ENCODE measurements around the gene HES2. TPM values are rescaled to one million over a fixed set of nuclear protein-coding genes. Genes with fewer than 3 reads are reported as not detected.
"Not testable (repeated sequence)": the region's sequence is repeated elsewhere in the genome, so short reads cannot be mapped to it uniquely, and the experiment has no call there.

HES2 gene
- total RNA-seq, 1 experiment from 2014 or later, result not detected

DNA sequence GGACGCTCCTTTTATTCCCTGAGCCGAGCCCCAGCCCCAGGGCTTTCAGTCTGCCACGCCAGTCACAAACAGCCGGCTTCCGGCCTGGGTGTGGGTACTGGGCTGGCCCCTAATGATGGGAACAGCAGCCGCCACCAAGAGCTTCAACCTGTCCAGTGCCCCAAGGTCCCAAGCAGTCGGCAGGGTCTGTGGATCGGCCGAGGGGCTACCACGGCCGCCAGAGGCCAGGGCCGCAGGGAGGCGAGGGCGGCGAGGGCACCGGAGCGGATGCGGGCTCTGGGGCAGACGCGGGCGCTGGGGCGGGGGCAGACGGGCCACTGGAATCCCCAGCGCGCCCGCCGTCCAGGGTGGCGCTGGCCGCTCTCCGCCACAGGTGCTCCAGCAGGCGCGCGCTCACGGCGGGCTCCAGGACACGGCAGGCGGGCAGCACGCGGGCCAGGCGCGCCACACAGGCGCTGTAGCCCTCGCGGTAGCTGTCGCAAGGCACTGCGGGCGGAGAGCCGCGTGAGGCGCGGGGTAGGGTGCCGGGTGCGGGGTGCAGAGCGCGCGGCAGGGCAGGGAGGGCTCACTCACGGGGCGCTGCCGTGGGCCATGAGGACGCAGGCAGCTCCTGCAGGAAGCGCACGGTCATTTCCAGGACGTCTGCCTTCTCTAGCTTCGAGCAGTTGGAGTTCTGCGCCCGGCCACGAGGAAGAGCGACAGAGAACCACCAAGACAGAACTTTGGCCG, 887 bp downstream of the HES2 start:
- no peak for DNase-seq (ENCODE audit: low spot score)

DNA sequence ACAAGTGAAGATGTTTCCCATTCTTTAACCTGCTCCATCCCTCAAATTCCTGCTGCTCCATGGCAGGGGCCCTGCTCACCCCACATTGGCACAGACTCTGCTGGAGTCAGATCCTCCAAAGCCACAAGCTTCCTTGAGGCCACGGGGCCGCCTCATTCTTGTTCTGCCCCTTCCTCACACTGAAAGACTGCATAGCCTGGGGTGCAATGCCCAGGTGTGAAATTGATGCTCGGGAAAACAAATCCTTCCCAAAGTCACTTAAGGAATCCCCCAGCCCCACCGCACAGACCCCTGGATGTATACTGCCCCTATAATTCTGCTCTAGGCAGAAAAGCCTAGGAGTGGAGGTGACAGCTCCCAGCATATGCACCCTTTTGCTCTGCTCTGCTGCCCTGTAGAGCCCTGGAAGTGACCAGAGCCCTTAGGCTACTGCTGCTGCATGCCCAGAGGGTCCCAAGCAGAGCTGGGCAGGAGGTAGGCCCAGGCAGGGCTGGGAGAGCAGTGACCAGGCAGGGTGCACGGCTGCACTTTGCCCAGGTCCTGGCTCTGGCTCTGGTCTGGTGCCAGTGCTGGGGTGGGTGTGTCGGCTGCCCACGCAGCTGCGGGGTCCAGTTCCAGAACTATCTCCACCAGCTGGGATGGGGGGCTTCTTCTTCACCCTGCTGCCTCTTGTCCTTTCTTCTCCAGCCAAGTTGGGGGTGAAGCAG, 1.6 kb downstream of the HES2 start:
- no peak for DNase-seq (ENCODE audit: low spot score)

DNA sequence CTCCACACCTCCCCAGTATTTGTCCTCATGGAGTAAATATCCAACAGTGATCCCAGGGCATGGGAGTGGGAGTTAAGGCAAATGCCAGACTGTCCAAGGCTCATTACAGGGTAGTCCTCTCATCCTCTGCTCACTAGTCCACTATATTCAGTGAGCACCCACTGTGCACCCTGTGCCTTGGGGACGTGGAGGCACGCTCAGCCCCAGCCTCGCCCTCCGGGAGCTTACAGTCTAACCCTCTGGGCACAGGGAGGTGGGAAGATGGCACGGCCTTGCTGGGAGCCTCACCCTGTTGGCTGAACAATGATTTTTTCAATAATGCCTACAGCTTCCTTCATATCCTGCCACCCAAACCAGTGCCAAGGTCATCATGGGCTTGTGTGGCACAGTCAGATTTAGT, 2.8 kb downstream of the HES2 start:
- DNase-seq (ENCODE audit: low spot score), result no peak

DNA sequence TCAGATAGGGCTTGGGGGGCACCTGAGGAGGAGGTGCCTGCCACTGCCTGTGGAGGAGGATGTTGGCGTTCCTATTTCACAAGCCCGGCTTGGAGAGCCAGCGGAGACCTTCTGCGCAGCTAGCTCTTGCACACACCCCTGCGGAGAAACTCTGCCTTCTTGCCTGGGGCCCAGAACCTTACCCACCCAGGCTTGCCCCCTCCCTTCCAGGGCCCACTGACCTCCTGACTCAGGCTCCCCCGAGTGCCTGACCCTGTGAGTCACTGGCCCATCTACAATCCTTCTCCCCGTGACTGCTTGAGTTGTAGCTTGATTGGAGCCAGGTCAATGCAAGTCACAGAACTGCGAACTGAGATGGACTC, 3.4 kb downstream of the HES2 start:
- DNase-seq (ENCODE audit: low spot score), result no peak

DNA sequence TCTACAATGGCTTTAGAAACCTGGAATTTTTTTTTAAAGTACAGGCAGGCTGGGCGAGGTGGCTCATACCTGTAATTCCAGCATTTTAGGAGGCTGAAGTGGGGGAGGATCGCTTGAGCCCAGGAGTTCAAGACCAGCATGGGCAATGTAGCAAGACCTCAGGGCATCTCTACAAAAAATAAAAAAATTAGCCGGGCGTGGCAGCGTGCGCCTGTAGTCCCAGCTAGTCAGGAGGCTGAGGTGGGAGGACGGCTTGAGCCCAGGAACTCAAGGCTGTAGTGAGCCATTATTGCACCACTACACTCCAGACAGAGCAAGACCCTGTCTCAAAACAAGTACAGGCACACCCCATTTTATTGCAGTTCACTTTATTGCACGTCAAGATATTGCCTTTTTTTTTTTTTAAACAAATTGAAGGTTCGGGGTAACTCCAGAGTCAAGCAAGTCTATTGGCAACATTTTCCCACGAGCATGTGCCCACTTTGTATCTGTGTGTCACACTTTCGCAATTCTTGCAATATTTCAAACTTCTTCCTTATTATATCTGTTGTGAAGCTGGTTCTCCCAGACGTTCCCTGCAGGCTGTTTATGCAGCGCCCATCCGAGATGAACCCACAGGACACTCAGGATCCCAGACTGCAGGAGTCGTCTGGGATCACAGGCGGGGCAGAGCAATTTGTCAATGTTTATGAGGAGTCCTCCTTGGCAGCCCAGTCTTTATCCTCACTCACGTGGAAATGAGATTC, 4.7 kb downstream of the HES2 start:
- DNase-seq (ENCODE audit: low spot score), result no peak

DNA sequence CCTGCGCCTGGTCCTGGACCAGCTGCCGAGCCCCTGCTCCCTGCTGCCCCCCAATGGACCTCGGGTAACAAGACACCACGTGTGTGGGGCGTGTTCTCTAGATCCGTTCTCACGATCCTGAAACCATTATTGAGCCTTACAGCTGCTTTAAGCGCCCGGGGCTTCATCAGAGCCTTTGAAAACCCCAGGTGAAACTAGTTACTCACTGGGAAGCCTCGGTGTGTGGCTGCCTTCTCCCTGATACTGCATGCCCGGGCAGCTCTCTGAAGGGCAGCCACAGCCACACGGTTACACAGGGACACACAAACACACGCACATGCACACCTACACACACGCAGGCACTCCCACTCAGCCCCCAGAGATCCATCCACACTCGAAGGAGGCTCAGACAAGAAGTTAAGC, 5.3 kb downstream of the HES2 start:
- DNase-seq (ENCODE audit: low spot score), result peak; percentile 31

DNA sequence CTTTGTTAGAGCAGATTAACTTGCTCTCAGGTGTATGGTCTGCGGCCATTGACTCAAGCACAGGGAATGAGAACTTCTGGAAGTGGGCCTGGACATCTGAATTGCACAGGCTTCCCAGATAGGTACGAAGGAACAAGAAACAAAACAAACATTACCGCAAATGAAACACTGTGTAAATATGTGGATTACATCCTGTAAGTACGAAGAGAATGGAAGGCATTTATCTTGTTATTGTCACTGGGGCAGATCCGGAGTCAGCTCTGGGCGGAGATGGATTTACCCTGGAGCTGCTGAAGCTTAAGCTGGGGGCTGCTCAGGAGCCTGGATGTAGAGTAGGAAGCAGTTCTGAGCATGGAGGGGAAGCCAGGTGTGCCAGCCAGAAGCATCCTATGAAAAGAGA, 6.8 kb downstream of the HES2 start:
- DNase-seq (ENCODE audit: low spot score), result no peak

DNA sequence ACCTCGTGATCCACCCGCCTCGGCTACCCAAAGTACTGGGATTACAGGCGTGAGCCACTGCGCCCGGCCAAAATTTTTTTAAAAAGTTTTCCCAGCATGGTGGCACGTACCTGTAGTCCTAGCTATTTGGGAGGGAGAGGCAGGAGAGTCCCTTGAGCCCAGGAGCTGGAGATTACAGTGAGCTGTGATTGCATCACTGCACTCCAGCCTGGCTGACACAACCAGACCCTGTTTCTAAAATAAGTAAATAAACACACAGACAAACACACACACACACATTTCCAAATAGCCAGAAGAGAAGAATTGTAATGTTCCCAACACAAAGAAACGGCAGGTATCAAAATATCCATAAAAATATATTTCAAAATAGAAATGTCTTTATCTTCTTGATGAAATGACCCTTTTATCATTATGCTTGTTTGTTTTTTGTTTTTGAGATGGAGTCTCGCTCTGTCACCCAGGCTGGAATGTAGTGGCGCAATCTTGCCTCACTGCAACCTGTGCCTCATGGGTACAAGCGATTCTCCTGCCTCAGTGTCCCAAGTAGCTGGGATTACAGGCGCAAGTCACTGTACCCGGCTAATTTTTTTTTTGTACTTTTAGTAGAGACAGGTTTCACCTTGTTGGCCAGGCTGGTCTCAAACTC, 9.3 kb downstream of the HES2 start:
- DNase-seq (ENCODE audit: low spot score), result no peak

DNA sequence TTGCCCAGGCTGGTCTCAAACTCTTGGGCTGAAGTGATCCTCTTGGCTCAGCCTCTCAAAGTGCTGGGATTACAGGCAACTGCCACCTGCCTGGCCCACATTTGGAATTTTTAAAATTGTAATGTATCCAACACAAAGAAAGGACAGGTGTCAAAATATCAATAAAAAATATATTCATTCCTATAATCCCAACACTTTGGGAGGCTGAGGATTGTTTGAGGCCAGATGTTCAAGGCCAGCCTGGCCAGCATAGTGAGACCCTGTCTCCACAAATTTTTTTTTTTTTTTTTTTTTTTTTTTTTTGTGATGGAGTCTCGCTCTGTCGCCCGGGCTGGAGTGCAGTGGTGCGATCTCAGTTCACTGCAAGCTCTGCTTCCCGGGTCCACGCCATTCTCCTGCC, 10.0 kb downstream of the HES2 start:
- DNase-seq (ENCODE audit: low spot score), result no peak

DNA sequence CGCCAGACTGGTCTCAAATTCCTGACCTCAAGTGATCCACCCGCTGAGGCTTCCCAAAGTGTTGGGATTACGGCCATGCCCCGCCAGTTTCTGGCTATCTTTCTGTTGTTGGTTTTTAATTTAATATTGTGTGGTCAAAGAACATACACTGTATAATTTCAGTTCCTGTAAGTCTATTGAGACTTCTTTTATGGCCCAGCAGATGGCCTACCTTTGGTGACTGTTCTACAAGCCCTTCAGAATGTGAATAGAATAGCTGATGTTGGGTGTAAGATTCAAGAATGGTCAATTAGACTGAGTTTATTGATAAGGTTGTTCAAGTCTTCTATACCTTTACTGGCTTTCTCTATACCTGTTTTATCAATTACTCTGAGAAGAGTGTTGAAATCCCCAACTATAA, 10.7 kb downstream of the HES2 start:
- no peak for DNase-seq (ENCODE audit: low spot score)

DNA sequence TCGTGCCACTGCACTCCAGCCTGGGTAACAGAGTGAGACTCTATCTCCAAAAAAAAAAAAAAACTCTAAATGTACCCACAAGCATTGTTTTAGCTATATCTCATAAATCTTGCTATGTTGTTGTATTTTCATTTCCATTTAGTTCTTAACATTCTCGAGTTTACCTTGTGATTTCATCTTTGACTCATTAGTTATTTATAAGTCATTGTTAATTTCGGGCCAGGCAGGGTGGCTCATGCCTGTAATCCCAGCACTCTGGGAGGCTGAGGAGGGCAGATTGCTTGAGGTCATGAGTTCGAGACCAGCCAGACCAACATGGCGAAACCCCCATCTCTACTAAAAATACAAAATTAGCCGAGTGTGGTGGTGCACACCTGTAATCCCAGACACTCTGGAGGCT, 11.7 kb downstream of the HES2 start:
- DNase-seq (ENCODE audit: low spot score), result no peak

DNA sequence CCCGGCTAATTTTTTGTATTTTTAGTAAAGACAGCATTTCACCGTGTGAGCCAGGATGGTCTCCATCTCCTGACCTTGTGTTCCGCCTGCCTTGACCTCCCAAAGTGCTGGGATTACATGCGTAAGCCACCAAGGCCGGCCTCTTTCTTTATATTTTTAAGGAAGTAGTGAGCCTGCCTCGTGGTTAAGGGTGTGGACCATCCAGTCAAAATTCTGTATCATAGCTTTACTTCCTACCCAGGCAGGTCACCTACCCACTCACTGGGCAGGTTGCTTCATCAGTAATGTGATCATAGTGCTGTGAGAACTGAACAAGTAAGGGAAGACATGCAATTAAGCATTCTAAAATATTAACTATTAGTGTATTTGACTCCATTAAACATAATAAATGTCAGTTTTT, 18.0 kb downstream of the HES2 start:
- no peak for DNase-seq (ENCODE audit: low spot score)

DNA sequence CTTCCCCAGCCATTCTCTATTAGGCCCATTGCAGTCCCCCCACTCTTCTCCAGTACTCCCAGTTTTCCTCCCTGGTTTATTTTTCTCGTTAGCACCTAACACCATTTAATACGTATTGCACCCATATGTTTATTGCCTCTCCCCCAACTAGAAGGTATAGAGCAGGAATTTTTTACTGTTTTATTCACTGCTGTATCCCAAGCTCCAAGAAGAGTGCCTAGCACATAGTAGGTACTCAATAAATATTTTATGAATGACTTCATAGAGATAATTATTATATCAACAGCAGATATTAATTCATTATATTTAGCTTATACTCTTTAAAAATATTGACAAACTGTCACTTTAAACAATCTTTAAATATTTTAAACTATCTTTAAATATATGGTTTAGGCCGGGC, 20.4 kb downstream of the HES2 start:
- no peak for DNase-seq (ENCODE audit: low spot score)

DNA sequence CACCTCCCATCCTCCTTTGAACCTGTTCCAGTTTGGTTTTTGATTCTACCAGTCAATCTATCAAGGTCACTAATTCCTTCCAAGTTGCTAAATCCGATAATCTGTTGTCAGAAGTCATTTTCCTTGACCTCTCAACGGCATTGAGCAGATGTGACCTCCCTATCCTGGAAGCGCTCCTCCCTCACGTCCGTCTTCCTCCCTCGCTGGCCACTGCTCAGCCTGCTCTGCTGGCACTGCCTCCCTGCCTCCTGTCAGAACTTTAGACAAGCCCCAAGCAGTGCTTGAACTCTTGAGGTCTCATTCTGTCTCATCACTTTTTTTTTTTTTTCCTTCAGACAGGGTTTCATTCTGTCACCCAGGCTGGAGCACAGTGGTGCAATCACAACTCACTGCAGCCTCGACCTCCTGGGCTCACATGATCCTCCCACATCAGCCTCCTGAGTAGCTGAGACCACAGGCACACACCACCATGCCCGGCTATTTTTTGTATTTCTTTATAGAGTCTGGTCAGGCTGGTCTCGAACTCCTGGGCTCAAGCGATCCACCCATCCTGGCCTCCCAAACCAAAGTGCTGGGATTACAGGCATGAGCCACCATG, 21.8 kb downstream of the HES2 start:
- no peak for DNase-seq (ENCODE audit: low spot score)

DNA sequence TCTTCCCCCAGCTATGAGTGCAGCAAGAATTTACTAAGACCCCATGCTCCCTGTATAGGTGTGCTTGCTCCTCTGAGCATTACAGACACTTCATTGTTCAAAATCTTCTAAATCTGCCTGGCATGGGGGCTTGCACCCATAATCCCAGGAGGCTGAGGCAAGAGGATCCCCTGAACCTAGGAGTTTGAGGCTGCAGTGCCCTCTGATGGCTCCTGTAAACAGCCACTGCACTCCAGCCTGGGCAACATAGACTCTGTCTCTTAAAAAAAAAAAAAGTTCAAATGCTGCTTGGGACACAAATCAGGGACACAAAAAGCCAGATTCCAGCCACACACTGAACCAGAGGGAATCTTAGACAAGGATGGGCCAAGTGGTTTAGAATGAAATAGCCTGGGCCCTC, 22.7 kb downstream of the HES2 start:
- no peak for DNase-seq (ENCODE audit: low spot score)

DNA sequence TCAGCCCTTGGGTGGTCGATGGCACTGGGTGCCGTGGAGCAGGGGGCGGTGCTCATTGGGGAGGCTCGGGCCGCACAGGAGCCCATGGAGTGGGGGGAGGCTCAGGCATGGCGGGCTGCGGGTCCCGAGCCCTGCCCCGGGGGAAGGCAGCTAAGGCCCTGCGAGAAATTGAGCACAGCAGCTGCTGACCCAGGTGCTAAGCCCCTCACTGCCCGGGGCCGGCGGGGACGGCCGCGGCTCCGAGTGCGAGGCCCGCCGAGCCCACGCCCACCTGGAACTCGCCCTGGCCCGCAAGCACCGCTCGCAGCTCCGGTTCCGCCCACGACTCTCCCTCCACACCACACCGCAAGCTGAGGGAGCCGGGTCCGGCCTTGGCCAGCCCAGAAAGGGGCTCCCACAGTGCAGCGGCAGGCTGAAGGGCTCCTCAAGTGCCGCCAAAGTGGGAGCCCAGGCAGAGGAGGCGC, 23.9 kb downstream of the HES2 start:
- DNase-seq (ENCODE audit: low spot score), result not testable (repeated sequence)

DNA sequence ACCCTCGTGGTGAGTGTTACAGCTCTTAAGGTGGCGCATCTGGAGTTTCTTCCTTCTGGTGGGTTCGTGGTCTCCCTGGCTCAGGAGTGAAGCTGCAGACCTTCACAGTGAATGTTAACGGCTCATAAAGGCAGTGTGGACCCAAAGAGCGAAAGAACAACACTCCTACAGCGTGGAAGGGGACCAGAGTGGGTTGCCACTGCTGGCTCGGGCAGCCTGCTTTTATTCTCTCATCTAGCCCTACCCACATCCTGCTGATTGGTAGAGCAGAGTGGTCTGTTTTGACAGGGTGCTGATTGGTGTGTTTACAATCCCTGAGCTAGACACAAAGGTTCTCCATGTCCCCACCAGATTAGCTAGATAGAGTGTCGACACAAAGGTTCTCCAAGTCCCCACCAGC, 24.6 kb downstream of the HES2 start:
- DNase-seq (ENCODE audit: low spot score), result not testable (repeated sequence)

DNA sequence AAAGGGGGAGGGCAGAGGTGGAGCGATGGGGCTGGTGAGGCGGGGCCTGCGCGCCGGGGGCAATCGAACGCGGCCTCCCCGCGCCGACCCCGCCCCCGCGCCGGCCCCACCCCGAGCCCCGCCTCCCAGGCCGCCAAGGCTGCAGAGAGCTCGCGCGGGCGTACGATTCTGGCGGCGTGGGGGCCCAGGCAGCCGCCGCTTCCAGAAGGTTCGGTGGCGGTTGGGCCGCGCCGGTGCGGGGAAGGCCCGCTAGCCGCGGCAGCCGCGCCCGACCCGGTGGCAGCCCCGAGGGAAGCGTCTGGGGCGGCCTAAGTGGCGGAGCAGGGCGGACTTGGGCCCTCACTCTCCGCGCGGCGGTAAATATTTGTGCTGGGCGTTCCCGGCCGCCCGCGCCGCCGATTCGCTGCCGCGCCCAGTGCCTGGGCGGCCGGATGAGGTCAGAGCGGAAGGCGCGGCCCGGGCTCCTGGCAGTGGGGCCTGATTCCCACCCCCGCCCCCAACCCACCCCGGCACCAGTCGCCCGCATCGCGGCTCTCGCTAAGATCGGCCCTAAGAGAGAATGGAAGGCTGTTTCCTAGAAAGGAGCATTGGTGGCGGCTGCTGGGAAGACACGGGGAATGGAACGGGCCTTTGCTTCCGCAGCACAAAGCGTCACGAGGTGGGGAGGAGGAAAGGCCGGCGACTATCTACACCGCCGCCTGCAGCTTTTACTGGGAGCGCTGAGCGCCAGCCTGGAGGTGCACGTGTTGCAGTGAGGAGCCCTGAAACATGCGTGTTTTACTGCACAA, 26.1 kb downstream of the HES2 start, which contains the start of gene ACOT7:
Gene ACOT7 (minus strand): TSS at position 368 of the 788 bp plus-strand sequence. CDS start 368 bp downstream, outside the sequence.
- DNase-seq (ENCODE audit: low spot score), result peak; percentile 81

DNA sequence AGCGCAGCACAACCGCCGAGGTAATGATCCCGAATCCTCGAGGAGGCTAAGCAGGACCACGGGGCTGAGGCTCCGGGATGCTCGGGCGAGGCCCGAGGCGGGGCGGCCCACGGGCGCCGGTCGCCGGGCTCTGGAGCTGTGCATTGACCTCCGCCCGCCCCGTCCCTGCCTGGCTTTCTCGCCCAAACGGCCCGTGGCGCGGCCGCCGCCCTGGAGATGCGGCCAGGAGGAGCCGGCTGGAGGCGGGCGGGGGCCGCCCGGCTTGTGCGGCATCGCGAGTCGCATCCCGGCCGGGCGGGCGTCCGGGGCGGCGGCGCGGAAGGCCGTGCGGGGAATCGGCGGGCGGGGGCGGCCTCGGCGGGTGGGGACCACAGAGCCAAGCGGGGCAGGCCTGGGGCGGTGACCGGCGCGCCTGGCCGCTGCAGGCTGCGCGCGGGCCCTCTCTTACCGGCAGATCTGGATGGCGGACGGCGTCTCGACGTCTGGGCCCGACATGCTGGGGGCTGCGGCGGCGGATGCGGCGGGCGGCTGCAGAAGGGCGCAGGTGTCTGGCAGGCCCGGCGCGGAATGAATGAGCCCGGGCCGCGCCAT, 26.8 kb downstream of the HES2 start:
- DNase-seq (ENCODE audit: low spot score), result no peak

DNA sequence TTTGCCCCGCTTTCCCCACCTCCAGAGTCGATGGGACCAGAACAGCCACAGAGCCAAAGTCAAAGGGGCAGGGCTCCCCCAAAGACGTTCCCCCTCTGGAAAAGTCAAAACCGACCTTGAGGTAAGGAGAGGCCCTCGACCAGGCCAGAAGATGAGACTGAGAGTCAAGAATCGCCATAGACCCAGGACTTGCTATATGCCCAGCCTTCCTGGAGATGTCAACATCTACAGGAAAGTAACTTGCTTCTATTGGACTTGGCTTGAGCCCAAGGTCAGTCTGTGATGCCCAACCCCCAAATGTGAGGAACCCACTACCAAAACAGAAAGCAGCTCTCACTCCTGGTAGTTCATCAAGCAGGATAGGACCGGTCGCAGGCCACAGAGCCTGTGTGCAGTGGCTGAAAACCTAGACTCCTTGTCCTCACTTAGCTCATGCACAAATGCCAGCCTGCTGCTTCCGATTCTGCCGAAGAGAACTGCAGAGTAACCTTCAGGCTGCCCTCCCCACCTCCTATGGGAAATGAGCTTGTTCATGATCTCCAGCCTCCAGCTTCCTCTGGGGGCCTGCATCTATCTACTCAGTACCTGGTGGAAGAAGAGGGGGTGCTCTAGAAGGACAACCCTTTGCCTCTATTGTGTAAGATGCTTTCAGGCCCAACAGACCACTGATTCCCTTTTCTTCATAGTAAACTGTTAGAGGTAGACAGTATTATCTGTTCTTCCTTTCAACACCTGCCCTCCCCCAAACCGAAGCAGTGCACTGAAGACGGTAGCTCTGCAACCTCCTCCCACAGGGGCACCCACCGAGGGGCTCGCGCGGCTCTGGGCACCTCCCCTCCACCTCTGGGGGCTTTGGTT, 27.5 kb downstream of the HES2 start:
- no peak for DNase-seq (ENCODE audit: low spot score)
